ENCODE results near the gene LRP8. TPM values are rescaled to one million over a fixed set of nuclear protein-coding genes. Genes with fewer than 3 reads are reported as not detected.

LRP8 gene
- polyA plus RNA-seq, 2 donors: 2.7 to 6.9 TPM

DNA sequence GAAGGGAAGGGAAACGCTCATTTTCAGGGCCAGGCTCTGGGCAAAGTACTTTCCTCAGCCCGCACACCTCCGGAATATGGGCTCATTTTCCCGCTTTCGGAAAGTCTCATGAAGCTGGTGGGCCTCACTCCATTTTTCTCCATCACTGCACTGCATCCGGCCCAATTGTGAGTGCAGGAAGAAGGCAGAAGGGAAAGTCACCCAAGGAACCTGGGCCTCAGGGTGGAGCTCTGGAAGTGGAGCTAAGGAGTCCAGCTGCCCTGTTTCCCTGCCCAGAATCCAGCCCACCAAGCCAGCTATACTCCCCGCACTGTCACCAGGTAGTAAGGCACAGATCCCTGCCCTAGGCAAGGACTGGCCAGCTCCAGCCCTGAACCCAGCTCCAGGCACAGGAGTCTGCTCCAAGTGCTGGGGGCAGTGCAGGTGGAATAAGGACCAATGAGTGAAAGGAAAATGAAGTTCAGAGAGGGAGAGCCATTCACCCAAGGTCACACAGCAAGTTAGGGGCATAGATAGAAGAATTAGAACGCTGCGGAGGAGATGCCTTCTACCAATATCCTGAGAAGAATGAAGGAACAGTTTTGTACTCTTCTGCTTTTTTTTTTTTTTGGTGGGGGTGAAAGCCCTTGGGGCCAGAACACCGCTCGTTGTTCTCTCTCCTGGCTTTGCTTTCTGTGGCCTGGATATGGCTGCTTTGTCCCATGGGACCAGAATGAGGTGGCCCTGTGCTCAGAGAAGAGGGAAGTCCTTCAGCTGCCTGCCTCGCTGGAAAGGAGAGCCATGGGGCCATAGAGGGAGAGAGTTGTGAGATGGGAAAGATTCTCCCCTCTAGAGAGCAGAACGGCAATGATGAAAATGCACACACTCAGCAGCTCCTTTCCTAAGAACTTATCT, 10.0 kb downstream of the LRP8 start:
- no peaks in the 10 kb centered on the region for H3K9me3 ChIP-seq (ENCODE audit: control insufficient read depth in 2 of 2, insufficient read depth in 1 of 2, low read depth in 1 of 2, low read length in 1 of 2)
- peaks cover 0 to 5% of the 10 kb centered on the region in 2 donors for H3K36me3 ChIP-seq (ENCODE audit: control insufficient read depth in 2 of 2, insufficient read depth in 2 of 2, low read length in 1 of 2)
- no peak overlapping the region for H3K27ac ChIP-seq (ENCODE audit: low read depth in 2 of 2, low read length in 1 of 2)
- WGBS, 2 donors: 91% methylated on average over 13 of the region's 13 CpGs
- H3K27me3 ChIP-seq (ENCODE audit: control insufficient read depth in 1 of 2, insufficient read depth in 2 of 2, low read length in 2 of 2): no peaks in the 10 kb centered on the region
- H3K4me3 ChIP-seq (ENCODE audit: low read depth in 1 of 2, low read length in 2 of 2): no peak overlapping the region
- H3K4me1 ChIP-seq (ENCODE audit: control insufficient read depth in 2 of 2, insufficient read depth in 2 of 2, low read length in 1 of 2): no peaks in the 10 kb centered on the region

DNA sequence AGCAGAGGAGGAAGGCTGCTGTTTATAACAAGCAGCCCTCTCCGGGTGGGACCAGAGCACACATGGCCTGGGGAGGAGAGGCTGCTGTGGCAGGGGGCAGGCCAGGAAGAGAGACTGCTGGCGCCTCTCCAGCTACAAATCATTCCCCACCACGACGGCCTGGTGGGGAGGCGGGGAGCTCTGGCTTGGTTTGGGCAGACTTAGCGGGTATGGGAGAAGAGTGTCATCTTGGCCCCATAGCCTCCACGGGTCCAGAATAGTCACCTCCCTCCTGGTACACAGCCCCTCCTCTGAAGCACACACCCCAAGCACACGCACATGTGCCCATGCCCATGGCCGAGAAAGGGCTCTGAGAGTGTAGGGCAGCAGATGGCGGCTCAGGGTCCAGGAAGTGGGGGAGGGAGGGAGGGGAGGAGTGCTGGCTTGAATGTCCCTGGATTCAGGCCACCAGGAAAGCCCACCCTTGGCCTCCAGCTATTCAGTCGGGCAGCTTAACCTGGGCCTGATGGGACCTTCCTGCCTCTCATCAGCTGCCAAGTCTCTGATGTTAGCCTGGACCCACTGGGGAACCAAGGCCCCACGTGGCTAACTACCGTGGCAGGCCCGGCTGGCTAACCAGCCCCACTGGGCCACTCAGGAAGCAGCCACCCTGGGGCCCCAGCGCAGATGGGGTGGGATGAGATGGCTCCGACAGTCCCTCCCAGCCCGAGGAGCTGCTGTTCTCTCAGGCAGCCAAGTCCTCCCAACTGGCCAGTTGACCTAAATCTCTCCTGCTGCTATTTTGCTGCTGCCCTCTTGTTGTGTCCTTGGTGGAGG, 10.9 kb downstream of the LRP8 start:
- no peak overlapping the region for H3K4me3 ChIP-seq (ENCODE audit: low read depth in 1 of 2, low read length in 2 of 2)
- H3K27ac ChIP-seq (ENCODE audit: low read depth in 2 of 2, low read length in 1 of 2): no peak overlapping the region

DNA sequence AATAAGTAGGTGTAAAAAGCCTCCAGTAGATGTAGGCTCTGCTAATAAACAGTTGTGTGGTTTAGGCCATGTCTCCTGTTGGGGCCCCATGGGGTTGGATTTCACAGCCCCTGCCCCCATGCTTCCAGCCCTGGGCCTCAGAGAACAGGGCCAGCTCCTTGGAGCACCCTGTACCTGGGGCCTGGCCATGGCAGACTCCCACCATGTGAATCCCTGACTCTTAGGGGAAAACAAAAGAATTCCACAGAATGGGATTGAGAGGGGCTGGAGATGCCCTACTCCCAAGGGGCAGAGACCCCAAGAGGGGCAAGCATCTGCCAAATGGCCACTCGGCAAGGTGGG, 11.5 kb downstream of the LRP8 start:
- Histone ChIP-seq H3K36me3 (ENCODE audit: control insufficient read depth in 2 of 2, insufficient read depth in 2 of 2, low read length in 1 of 2) (peaks cover 0 to 5% of the 10 kb centered on the region in 2 donors), H3K27ac (ENCODE audit: low read depth in 2 of 2, low read length in 1 of 2) (no peak overlapping the region), H3K4me3 (ENCODE audit: low read depth in 1 of 2, low read length in 2 of 2) (no peak overlapping the region), H3K9me3 (ENCODE audit: control insufficient read depth in 2 of 2, insufficient read depth in 1 of 2, low read depth in 1 of 2, low read length in 1 of 2) (no peaks in the 10 kb centered on the region), H3K4me1 (ENCODE audit: control insufficient read depth in 2 of 2, insufficient read depth in 2 of 2, low read length in 1 of 2) (no peaks in the 10 kb centered on the region), H3K27me3 (ENCODE audit: control insufficient read depth in 1 of 2, insufficient read depth in 2 of 2, low read length in 2 of 2) (no peaks in the 10 kb centered on the region)
- 88% methylated on average over 1 of the region's 1 CpG for WGBS, 2 donors

More for the DNA sequence above, 10.9 kb downstream of the LRP8 start:
- Histone ChIP-seq H3K9me3 (ENCODE audit: control insufficient read depth in 2 of 2, insufficient read depth in 1 of 2, low read depth in 1 of 2, low read length in 1 of 2) (no peaks in the 10 kb centered on the region), H3K27me3 (ENCODE audit: control insufficient read depth in 1 of 2, insufficient read depth in 2 of 2, low read length in 2 of 2) (no peaks in the 10 kb centered on the region), H3K4me1 (ENCODE audit: control insufficient read depth in 2 of 2, insufficient read depth in 2 of 2, low read length in 1 of 2) (no peaks in the 10 kb centered on the region), H3K36me3 (ENCODE audit: control insufficient read depth in 2 of 2, insufficient read depth in 2 of 2, low read length in 1 of 2) (peaks cover 0 to 5% of the 10 kb centered on the region in 2 donors)
- WGBS, 2 donors: 72 to 76% methylated on average over 16 to 17 of the region's 17 CpGs

DNA sequence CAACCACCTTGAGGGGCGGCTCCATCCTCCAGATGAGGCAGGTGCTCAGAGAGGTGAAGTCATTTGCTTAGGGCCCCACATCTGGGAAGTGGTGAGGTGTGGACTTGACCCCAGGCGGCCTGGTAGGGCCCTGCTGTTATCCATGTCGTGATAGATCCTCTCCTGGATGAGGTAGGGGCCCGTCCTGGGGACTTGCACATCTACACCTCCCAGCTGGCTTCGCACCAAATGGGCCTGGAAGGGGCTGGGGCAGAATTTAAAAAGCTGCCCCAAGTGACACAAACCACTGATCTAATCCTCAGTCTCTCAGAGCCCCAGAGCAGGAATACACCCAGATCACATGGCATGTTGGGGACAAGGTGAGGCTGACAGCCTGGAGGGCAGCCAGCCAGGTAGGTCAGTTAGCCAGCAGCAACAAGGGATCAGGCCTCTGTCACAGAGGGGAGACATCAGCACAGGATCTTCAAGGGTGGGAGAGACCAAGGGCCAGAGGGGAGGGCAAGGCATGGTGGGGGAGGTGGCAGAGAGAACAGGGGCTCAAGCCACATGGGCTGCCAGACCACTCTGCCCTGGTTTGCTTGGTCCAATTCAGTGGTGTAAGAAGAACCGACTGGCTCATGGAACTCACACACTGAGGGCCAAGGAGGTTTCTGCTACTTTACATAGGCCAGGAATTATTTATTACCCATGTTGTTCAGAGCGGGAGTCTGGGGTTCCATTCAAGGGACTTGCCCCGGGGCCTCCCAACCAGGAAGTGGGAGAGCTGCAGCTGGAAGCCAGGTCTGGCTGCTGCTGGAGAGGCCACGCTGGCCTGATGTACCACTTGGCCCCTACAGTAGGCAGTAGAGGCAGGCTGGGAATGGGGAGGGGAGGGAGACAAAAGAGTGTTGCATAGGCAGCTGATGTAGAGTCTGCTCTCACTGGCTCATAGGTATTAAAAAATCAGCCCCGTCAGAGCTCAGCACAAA, 12.1 kb downstream of the LRP8 start:
- WGBS, 2 donors: 75 to 82% methylated on average over 10 of the region's 10 CpGs

DNA sequence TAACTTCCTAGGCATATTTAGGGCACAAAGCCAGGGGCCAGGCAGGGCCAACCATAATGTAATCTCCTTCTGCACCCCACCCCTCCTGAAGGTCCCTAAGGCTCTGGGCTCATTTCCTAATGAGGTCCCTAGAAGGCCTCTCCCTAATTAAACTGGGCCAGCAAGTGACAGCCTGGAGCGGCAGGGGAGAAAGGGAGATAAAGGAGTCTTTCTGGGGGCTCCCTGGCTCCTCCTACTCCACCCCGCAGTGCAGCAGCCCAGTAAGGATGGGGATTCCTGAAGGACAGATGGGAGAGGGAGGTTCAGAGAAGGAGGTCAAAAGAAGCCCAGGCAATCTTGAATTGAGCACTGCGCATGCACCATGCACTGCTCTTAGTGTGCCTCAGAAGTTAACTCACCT, 12.8 kb downstream of the LRP8 start:
- Histone ChIP-seq H3K4me3 (ENCODE audit: low read depth in 1 of 2, low read length in 2 of 2) (no peak overlapping the region), H3K36me3 (ENCODE audit: control insufficient read depth in 2 of 2, insufficient read depth in 2 of 2, low read length in 1 of 2) (peaks cover 0 to 5% of the 10 kb centered on the region in 2 donors), H3K27me3 (ENCODE audit: control insufficient read depth in 1 of 2, insufficient read depth in 2 of 2, low read length in 2 of 2) (no peaks in the 10 kb centered on the region), H3K27ac (ENCODE audit: low read depth in 2 of 2, low read length in 1 of 2) (no peak overlapping the region), H3K9me3 (ENCODE audit: control insufficient read depth in 2 of 2, insufficient read depth in 1 of 2, low read depth in 1 of 2, low read length in 1 of 2) (no peaks in the 10 kb centered on the region), H3K4me1 (ENCODE audit: control insufficient read depth in 2 of 2, insufficient read depth in 2 of 2, low read length in 1 of 2) (no peaks in the 10 kb centered on the region)
- WGBS, 2 donors: 96 to 100% methylated on average over 3 of the region's 3 CpGs

More for the DNA sequence above, 12.1 kb downstream of the LRP8 start:
- no peaks in the 10 kb centered on the region for H3K4me1 ChIP-seq (ENCODE audit: control insufficient read depth in 2 of 2, insufficient read depth in 2 of 2, low read length in 1 of 2)
- no peak overlapping the region for H3K4me3 ChIP-seq (ENCODE audit: low read depth in 1 of 2, low read length in 2 of 2)
- H3K27ac ChIP-seq (ENCODE audit: low read depth in 2 of 2, low read length in 1 of 2): no peak overlapping the region
- H3K9me3 ChIP-seq (ENCODE audit: control insufficient read depth in 2 of 2, insufficient read depth in 1 of 2, low read depth in 1 of 2, low read length in 1 of 2): no peaks in the 10 kb centered on the region
- H3K36me3 ChIP-seq (ENCODE audit: control insufficient read depth in 2 of 2, insufficient read depth in 2 of 2, low read length in 1 of 2): peaks cover 0 to 5% of the 10 kb centered on the region in 2 donors
- H3K27me3 ChIP-seq (ENCODE audit: control insufficient read depth in 1 of 2, insufficient read depth in 2 of 2, low read length in 2 of 2): no peaks in the 10 kb centered on the region

DNA sequence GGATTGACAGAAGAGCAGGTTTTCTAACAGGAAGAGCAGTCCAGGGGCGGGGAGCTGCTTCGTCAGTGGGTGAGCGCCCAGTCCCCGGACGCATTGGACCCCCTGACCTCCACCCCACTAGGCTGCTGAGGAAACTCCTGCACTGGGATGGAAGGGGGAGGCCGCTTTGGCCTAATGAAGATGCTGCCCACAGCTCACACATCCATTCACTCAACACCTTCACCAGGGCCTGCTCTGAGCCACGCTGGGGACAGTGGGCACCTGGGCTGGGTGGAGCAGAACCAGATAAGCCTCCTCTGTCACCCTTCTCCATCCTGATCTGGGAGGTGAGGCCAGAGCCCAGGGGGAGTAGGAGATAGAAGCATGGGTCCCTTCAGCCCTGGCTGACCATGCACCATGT, 13.3 kb downstream of the LRP8 start:
- no peaks in the 10 kb centered on the region for H3K4me1 ChIP-seq (ENCODE audit: control insufficient read depth in 2 of 2, insufficient read depth in 2 of 2, low read length in 1 of 2)
- 93 to 97% methylated on average over 7 of the region's 7 CpGs for WGBS, 2 donors
- H3K27ac ChIP-seq (ENCODE audit: low read depth in 2 of 2, low read length in 1 of 2): no peak overlapping the region
- peaks cover 0 to 5% of the 10 kb centered on the region in 2 donors for H3K36me3 ChIP-seq (ENCODE audit: control insufficient read depth in 2 of 2, insufficient read depth in 2 of 2, low read length in 1 of 2)
- H3K9me3 ChIP-seq (ENCODE audit: control insufficient read depth in 2 of 2, insufficient read depth in 1 of 2, low read depth in 1 of 2, low read length in 1 of 2): no peaks in the 10 kb centered on the region
- no peaks in the 10 kb centered on the region for H3K27me3 ChIP-seq (ENCODE audit: control insufficient read depth in 1 of 2, insufficient read depth in 2 of 2, low read length in 2 of 2)
- no peak overlapping the region for H3K4me3 ChIP-seq (ENCODE audit: low read depth in 1 of 2, low read length in 2 of 2)

DNA sequence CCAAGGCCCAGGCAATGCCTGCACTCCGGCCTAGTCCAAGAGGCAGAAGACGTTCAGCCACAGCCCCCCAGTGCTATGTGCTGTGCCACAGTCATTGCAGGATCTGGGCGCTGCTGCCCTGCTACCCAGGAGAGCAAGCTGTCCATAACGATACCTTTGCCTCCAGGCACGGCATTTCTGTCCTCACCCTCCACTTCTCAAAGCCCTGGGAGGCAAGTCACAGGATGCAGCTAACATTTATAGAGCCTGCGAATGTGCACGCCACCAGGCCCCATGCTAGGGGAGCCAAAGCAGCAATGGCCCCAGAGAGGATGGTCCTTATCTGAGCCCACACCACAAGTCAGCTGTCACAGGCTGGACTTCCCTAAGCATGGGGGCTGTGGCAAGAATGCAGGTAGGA, 13.8 kb downstream of the LRP8 start:
- H3K27me3 ChIP-seq (ENCODE audit: control insufficient read depth in 1 of 2, insufficient read depth in 2 of 2, low read length in 2 of 2): no peaks in the 10 kb centered on the region
- H3K4me1 ChIP-seq (ENCODE audit: control insufficient read depth in 2 of 2, insufficient read depth in 2 of 2, low read length in 1 of 2): no peaks in the 10 kb centered on the region
- peaks cover 0 to 5% of the 10 kb centered on the region in 2 donors for H3K36me3 ChIP-seq (ENCODE audit: control insufficient read depth in 2 of 2, insufficient read depth in 2 of 2, low read length in 1 of 2)
- WGBS, 2 donors: 85 to 91% methylated on average over 7 of the region's 7 CpGs
- H3K4me3 ChIP-seq (ENCODE audit: low read depth in 1 of 2, low read length in 2 of 2): no peak overlapping the region
- H3K9me3 ChIP-seq (ENCODE audit: control insufficient read depth in 2 of 2, insufficient read depth in 1 of 2, low read depth in 1 of 2, low read length in 1 of 2): no peaks in the 10 kb centered on the region
- H3K27ac ChIP-seq (ENCODE audit: low read depth in 2 of 2, low read length in 1 of 2): no peak overlapping the region

DNA sequence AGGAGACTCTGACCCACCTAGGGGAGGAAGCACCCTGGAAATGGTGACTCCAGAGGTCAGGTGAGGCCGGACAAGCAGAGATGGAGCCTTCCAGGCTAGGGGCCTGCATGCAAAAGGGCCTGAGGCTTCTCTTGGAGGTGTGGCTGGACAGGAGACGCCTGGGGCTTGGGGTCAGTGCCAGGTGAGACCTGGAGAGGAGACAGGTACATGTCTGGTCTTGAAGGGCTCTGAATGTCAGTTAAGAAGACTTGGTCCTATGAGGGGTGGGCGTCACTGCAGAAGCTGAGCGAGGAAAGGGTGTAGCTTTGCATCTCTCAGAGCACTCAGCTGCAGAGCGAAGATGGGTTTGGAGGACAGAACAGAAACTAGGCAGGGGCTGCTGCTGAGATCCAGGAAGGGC, 14.3 kb downstream of the LRP8 start:
- no peaks in the 10 kb centered on the region for H3K4me1 ChIP-seq (ENCODE audit: control insufficient read depth in 2 of 2, insufficient read depth in 2 of 2, low read length in 1 of 2)
- H3K36me3 ChIP-seq (ENCODE audit: control insufficient read depth in 2 of 2, insufficient read depth in 2 of 2, low read length in 1 of 2): peaks cover 0 to 5% of the 10 kb centered on the region in 2 donors
- H3K27me3 ChIP-seq (ENCODE audit: control insufficient read depth in 1 of 2, insufficient read depth in 2 of 2, low read length in 2 of 2): no peaks in the 10 kb centered on the region
- no peaks in the 10 kb centered on the region for H3K9me3 ChIP-seq (ENCODE audit: control insufficient read depth in 2 of 2, insufficient read depth in 1 of 2, low read depth in 1 of 2, low read length in 1 of 2)
- H3K4me3 ChIP-seq (ENCODE audit: low read depth in 1 of 2, low read length in 2 of 2): no peak overlapping the region
- 75 to 80% methylated on average over 5 of the region's 5 CpGs for WGBS, 2 donors
- no peak overlapping the region for H3K27ac ChIP-seq (ENCODE audit: low read depth in 2 of 2, low read length in 1 of 2)
